GM06990 (cell line): ENCODE measurements around the gene BIN1.

Experiments
- DNase-seq: peaks from one replicate; pipeline ENCODE4 v3.0.0-alpha.2; 2011; ENCODE audit not compliant: insufficient read length; ENCODE audit errors: extremely low read depth
- H3K27me3 ChIP-seq: replicated peaks from 2 replicates; pipeline ENCODE4 v1.6.0; 2011; ENCODE audit warnings: low read length; ENCODE audit not compliant: control insufficient read depth, insufficient read depth
- H3K36me3 ChIP-seq: 2 replicates; pipeline ENCODE4 v1.5.1; 2011; ENCODE audit warnings: low read length; ENCODE audit not compliant: control insufficient read depth, insufficient read depth
- H3K4me3 ChIP-seq: replicated peaks from 2 replicates; pipeline ENCODE4 v1.5.1; 2011; ENCODE audit warnings: low read depth, mild to moderate bottlenecking, control low read depth, low read length
- CTCF ChIP-seq: IDR thresholded peaks from 2 replicates; pipeline ENCODE4 v1.5.1; 2011; ENCODE audit warnings: low read length, control low read depth, mild to moderate bottlenecking, inconsistent platforms; ENCODE audit not compliant: insufficient read depth, poor library complexity, severe bottlenecking

Gene BIN1

GRCh38 chr2:127053731-127054603, 53.0 kb downstream of the BIN1 start:
- Histone ChIP-seq H3K27me3 (no peaks in the 10 kb centered on the region), H3K36me3 (no peaks in the 10 kb centered on the region), H3K4me3 (no peak overlapping the region)
- no peak for DNase-seq
- TF ChIP-seq CTCF: no peak

- DNase-seq: no peak
- Histone ChIP-seq H3K4me3 (no peak overlapping the region), H3K36me3 (no peaks in the 10 kb centered on the region), H3K27me3 (no peaks in the 10 kb centered on the region)
- no peak for TF ChIP-seq CTCF
Observed at GRCh38 chr2:127052771-127053691, 53.9 kb downstream of the BIN1 start.

DNA sequence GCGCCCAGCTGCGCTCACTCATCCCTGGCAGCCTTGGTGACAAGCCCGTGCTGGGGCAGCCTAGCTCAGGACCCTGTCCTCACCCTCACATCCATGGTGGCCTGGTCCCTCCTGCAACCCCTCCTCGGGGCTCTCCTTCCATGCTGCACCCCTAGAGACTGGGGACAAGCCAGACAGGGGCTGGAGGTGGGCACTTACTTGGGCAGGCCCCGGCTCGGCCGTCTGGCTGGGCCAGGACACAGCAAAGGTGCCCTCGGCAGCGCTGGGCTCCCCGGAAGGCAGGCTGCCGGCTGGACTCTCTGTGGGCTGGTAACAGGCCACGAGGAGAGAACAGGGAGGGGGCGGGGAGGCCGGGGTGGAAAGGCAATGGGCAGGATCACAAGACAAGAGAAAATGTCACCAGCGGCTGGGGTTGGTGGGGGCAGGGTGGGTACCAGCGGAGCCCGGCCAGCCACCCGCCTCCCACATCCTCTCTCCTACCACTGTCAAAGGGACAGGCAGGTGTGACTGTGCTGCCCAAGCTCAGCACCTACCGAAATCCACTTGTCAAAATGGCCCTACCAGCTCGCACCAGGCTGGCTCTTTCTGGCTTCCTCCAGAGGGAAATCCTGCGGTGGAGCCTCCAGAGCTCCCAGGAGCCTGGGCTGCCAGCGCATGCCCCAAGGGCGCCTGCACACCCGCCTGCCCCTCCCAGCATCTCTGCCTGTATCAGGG, 54.7 kb downstream of the BIN1 start:
- no peak overlapping the region for H3K4me3 ChIP-seq
- no peaks in the 10 kb centered on the region for H3K27me3 ChIP-seq
- no peak for TF ChIP-seq CTCF
- H3K36me3 ChIP-seq: no peaks in the 10 kb centered on the region
- no peak for DNase-seq

GRCh38 chr2:127051116-127052056, 55.6 kb downstream of the BIN1 start:
- Histone ChIP-seq H3K27me3 (no peaks in the 10 kb centered on the region), H3K36me3 (no peaks in the 10 kb centered on the region), H3K4me3 (no peak overlapping the region)
- TF ChIP-seq CTCF: no peak
- no peak for DNase-seq

DNA sequence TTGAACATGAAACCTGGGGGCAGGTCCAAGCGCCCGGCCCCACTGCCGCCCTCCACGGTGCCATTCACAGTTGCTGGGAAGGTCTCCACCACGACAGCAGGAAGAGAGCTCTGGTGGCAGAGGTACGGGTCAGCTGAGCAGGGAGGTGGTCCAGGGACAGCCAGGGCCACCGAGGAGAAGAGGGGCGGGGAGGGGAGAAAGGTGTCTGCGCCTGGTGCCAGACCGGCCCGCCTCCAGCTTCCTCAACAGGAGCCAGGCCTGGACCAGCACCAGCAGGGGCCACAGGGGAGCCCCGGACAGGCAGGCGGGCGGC, 56.2 kb downstream of the BIN1 start:
- Histone ChIP-seq H3K36me3 (no peaks in the 10 kb centered on the region), H3K27me3 (no peaks in the 10 kb centered on the region), H3K4me3 (no peak overlapping the region)
- no peak for DNase-seq
- no peak for TF ChIP-seq CTCF
